Neural crest cell (in vitro differentiated cells): ENCODE data around the gene CLSTN2. TPM values are rescaled to one million over a fixed set of nuclear protein-coding genes. Genes with fewer than 3 reads are reported as not detected.

Source experiments
- DNase-seq: peaks from one replicate; pipeline ENCODE4 v3.0.0; 2021; ENCODE audit warnings: low read depth, mixed read lengths, low spot score
- H3K27ac Mint-ChIP-seq: one replicate; pipeline ENCODE4 v1.8.0; 2021; ENCODE audit warnings: mild to moderate bottlenecking, mixed read lengths; ENCODE audit not compliant: unreplicated experiment
- H3K27me3 Mint-ChIP-seq: 2 replicates; pipeline ENCODE4 v1.8.0; 2021; ENCODE audit warnings: low read depth, mild to moderate bottlenecking, mixed read lengths
- H3K36me3 Mint-ChIP-seq: 2 replicates; pipeline ENCODE4 v1.8.0; 2021; ENCODE audit warnings: low read depth, mild to moderate bottlenecking, mixed read lengths
- H3K4me1 Mint-ChIP-seq: 2 replicates; pipeline ENCODE4 v1.8.0; 2021; ENCODE audit warnings: mixed read lengths
- H3K4me3 Mint-ChIP-seq: one replicate; pipeline ENCODE4 v1.8.0; 2021; ENCODE audit warnings: mild to moderate bottlenecking, mixed read lengths
- H3K9me3 Mint-ChIP-seq: 2 replicates; pipeline ENCODE4 v1.8.0; 2021; ENCODE audit warnings: mixed read lengths
- CTCF ChIP-seq: fragments of 200-600 bp; sonication (generic); conservative IDR thresholded peaks from 2 replicates; pipeline ENCODE4 v1.5.0; 2021; ENCODE audit warnings: antibody characterized with exemption, mild to moderate bottlenecking
- total RNA-seq: library from RNA; stranded (reverse); gene quantifications from 2 replicates; pipeline ENCODE4 v1.2.1, GENCODE V29; 2021

Gene CLSTN2
- total RNA-seq, 1 donor from 2014 or later, result 1.9 TPM

GRCh38 chr3:140316466-140316865 lies 381.5 kb downstream of the CLSTN2 start:
- no peak for TF ChIP-seq CTCF
- no peaks in the 10 kb centered on the region for H3K9me3 Mint-ChIP-seq
- H3K27ac Mint-ChIP-seq, result no peak overlapping the region
- no peaks in the 10 kb centered on the region for H3K27me3 Mint-ChIP-seq
- no peaks in the 10 kb centered on the region for H3K36me3 Mint-ChIP-seq
- no peak for DNase-seq
- H3K4me1 Mint-ChIP-seq, result no peaks in the 10 kb centered on the region
- H3K4me3 Mint-ChIP-seq, result no peak overlapping the region

GRCh38 chr3:140316868-140317400 lies 381.9 kb downstream of the CLSTN2 start:
- Mint-ChIP-seq H3K9me3 (no peaks in the 10 kb centered on the region), H3K27ac (no peak overlapping the region), H3K4me3 (no peak overlapping the region), H3K27me3 (no peaks in the 10 kb centered on the region), H3K4me1 (no peaks in the 10 kb centered on the region), H3K36me3 (no peaks in the 10 kb centered on the region)
- no peak for TF ChIP-seq CTCF
- DNase-seq, result no peak

GRCh38 chr3:140319739-140320138 lies 384.8 kb downstream of the CLSTN2 start:
- Mint-ChIP-seq H3K4me1 (no peaks in the 10 kb centered on the region), H3K36me3 (no peaks in the 10 kb centered on the region), H3K27me3 (no peaks in the 10 kb centered on the region), H3K4me3 (no peak overlapping the region), H3K9me3 (no peaks in the 10 kb centered on the region), H3K27ac (no peak overlapping the region)
- no peak for TF ChIP-seq CTCF
- no peak for DNase-seq

GRCh38 chr3:140323561-140323960 lies 388.6 kb downstream of the CLSTN2 start:
- Mint-ChIP-seq H3K27ac (no peak overlapping the region), H3K4me3 (no peak overlapping the region), H3K36me3 (no peaks in the 10 kb centered on the region), H3K9me3 (no peaks in the 10 kb centered on the region), H3K4me1 (no peaks in the 10 kb centered on the region), H3K27me3 (no peaks in the 10 kb centered on the region)
- DNase-seq, result no peak
- TF ChIP-seq CTCF, result no peak

- no peaks in the 10 kb centered on the region for H3K9me3 Mint-ChIP-seq
- no peak overlapping the region for H3K27ac Mint-ChIP-seq
- no peak for TF ChIP-seq CTCF
- no peaks in the 10 kb centered on the region for H3K4me1 Mint-ChIP-seq
- H3K4me3 Mint-ChIP-seq, result no peak overlapping the region
- no peaks in the 10 kb centered on the region for H3K27me3 Mint-ChIP-seq
- no peaks in the 10 kb centered on the region for H3K36me3 Mint-ChIP-seq
- no peak for DNase-seq
Observed at GRCh38 chr3:140332131-140332530, 397.1 kb downstream of the CLSTN2 start.
